HK-2 (cell line): ENCODE results near the gene U2AF2.

Experiments used
- DNase-seq: peaks from one replicate; pipeline ENCODE4 v3.0.0-alpha.2; 2018; ENCODE audit not compliant: unreplicated experiment

The U2AF2 gene

GRCh38 chr19:55654868-55655647 lies at the start of gene U2AF2:
TSS of gene U2AF2 (plus strand) at chr19:55655035. CDS start at chr19:55655105, 70 bp downstream.
- DNase-seq, result peak; percentile 99

GRCh38 chr19:55605207-55605636 lies 49.6 kb upstream of the U2AF2 start:
- peak; percentile 100 for DNase-seq

GRCh38 chr19:55605637-55606470 lies 49.0 kb upstream of the U2AF2 start, which contains the start of gene ZNF865:
TSS of gene ZNF865 (plus strand) at chr19:55605647. CDS start at chr19:55613619, 7,972 bp downstream.
- DNase-seq, result peak; percentile 88

GRCh38 chr19:55606471-55606787 lies 48.4 kb upstream of the U2AF2 start:
- no peak for DNase-seq

GRCh38 chr19:55606817-55607216 lies 48.0 kb upstream of the U2AF2 start:
- DNase-seq, result no peak

GRCh38 chr19:55609326-55609725 lies 45.5 kb upstream of the U2AF2 start:
- DNase-seq, result no peak

DNA sequence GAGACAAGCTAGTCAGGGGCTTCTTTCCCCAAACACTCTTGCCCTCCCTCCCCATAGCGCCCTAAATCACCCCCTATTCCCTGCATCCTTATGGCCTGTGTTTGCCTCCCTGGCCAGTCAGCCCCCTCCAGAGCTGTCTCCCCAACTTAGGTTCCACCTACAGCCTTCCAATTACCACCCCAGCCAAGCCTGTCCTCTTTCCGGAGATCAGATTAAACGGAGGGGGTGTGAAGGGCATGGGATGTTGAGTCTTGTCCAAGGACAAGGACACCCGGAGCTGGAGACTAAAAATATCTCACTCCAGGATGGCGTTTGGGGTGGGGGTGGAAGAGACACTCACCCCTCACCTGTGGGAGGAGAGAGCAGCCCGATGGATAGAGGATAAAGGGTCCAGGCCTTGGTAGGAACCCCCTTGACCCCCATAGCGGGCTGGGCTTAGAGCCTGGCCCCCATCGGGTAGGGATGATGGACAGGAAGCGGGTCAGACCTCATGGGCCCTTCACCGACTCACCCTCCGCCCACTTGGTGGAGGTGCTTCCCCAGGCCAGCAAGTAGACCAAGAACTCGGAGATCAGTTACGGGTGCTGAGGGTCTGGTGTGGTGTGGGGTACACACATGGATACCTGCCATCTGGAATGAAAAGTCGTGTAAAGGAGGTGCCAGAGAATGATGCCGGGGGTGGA lies 43.4 kb upstream of the U2AF2 start:
- DNase-seq, result no peak

DNA sequence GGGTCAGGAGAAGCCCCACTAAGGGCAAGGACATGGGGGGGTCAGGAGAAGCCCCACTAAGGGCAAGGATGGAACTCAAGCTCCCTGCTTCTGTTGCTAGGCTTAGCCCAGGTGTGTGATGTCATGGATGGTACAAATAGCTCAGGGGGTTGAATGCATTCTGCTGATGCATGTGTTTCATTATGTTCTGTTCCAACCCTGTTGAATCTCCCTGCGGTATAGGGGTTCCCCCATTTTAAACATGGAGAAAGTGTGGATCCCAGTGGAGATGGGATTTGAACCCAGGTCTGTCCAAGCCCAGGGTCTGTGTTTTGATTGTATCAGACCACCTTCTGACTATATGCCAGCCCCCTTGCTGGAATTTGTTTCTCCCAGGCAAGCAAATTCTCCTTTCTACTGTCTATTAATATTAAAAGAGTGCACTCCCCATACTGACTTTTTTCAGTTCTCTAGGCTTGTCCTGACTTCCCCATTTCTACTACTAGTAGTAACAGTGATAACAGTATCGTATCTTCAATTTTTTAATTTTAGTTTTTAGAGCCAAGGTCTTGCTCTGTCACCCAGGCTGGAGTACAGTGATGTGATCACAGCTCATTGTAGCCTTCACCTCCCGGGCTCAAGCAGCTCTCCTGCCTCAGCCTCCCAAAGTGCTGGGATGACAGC lies 42.7 kb upstream of the U2AF2 start:
- no peak for DNase-seq

- no peak for DNase-seq
Observed at GRCh38 chr19:55613396-55613795, 41.4 kb upstream of the U2AF2 start.

- no peak for DNase-seq
Observed at GRCh38 chr19:55613930-55614710, 40.7 kb upstream of the U2AF2 start.

GRCh38 chr19:55614711-55615542 lies 39.9 kb upstream of the U2AF2 start:
- no peak for DNase-seq

- DNase-seq, result no peak
Observed at GRCh38 chr19:55615543-55616394, 39.1 kb upstream of the U2AF2 start.

DNA sequence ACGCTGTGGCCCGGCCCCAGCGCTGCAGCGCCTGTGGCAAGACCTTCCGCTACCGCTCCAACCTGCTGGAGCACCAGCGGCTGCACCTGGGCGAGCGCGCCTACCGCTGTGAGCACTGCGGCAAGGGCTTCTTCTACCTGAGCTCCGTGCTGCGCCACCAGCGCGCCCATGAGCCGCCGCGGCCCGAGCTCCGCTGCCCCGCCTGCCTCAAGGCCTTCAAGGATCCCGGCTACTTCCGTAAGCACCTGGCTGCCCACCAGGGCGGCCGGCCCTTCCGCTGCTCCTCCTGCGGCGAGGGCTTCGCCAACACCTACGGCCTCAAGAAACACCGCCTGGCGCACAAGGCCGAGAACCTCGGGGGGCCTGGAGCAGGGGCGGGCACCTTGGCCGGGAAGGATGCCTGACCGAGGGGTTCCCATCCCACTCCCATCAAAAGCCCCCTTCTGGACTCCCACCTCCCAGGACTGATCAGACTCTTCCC lies 38.4 kb upstream of the U2AF2 start:
- no peak for DNase-seq

- no peak for DNase-seq
Observed at GRCh38 chr19:55617426-55617825, 37.4 kb upstream of the U2AF2 start.

DNA sequence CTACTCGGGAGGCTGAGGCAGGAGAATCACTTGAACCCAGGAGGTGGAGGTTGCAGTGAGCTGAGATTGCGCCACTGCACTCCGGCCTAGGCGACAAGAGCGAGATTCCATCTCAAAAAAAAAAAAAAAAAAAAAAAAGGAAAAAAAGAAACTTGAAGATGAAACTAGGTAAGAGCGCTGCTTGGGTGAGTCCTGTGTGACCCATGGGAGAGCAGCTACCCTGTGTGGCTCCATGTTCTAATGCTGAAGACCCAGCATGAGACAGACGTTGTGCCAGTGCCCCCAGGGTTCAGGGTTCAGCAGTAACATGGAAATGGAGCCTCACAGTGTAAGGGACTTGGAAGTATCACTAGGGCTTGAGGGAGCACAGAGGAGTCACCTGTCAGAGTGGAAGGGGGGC lies 36.4 kb upstream of the U2AF2 start:
- no peak for DNase-seq

GRCh38 chr19:55619286-55619685 lies 35.5 kb upstream of the U2AF2 start:
- DNase-seq, result no peak

GRCh38 chr19:55620410-55621204 lies 34.2 kb upstream of the U2AF2 start:
- no peak for DNase-seq

DNA sequence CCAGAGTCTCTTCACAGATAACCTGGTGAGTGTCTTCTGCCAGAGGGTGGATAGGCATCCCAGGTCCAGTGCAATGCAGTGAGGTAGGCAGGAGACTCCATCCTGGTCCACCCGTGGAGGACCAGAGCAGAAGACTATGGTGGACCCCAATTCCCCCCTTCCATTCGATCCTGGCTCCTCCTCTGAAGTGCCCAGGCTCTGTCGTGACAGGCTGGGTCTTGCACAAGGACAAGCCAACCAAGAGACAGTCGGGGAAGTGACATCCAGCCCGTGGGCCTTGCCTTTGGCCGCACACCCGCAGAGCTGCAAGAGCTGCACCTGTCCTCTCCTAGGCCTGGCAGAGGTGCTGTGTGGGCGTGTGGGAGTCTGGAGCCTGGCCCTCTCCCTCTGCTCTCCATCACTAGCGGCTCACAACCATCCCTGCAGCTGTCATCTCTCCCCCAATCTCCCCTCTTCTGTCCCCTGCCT lies 33.6 kb upstream of the U2AF2 start:
- no peak for DNase-seq
